HUDEP-2 (cell line): ENCODE data around the gene TAF4.
"Not testable (repeated sequence)": the region's sequence is repeated elsewhere in the genome, so short reads cannot be mapped to it uniquely, and the experiment has no call there.

Experiments
- DNase-seq, 76 experiments: peaks; one replicate each; lab custom pipeline; 2025; ENCODE audit not compliant: unreplicated experiment in 76 of 76; lab: John Stamatoyannopoulos, UW

TAF4 gene

GRCh38 chr20:62009322-62009721 lies 56.4 kb downstream of the TAF4 start:
- no peak for DNase-seq

- no peak for DNase-seq
Measured at GRCh38 chr20:62008643-62009183, 57.0 kb downstream of the TAF4 start.

DNA sequence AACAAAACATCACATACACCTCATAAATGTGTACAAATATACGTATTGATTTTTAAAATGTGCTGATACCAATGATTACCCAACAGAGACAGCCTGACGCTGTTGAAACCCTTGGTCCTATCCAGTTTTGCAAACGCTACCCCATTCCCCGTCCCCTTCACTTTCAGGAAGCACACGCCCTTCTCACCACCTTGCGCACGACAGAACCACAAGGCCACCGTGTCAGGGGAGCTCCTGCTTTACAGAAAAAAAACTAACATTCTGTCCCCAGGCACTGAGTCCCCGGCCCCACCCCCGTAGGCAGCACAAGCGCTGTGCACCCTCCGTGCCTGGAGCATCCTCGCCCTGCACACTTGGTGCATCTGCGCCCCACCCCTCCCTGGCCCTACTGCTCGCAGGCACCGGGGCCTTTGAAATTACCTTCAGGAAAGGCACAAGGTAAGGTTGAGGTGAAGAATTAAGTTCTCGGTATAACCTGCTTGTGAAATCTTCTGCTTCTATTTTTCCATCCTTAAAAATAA lies 58.5 kb downstream of the TAF4 start:
- no peak for DNase-seq

DNA sequence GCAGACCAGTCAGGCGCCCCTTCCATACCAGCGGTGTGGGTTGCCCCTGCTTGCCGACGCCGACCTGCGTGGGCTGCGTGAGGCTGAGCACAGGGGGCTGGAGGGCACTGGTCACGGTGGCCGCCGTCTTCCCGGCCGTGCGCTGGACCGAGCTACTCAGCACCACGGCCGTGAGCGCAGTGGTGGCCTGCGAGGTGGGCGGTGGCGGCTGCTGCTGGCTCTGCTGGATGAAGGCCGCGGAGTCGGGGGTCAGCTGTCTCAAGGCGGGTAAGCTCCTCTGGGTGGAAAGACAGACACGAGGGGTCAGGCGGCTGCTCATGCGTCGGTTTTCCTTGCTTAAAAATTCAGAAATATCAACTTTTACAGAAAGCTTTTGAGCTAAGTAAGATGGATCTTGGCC lies 59.2 kb downstream of the TAF4 start:
- DNase-seq, result no peak

DNA sequence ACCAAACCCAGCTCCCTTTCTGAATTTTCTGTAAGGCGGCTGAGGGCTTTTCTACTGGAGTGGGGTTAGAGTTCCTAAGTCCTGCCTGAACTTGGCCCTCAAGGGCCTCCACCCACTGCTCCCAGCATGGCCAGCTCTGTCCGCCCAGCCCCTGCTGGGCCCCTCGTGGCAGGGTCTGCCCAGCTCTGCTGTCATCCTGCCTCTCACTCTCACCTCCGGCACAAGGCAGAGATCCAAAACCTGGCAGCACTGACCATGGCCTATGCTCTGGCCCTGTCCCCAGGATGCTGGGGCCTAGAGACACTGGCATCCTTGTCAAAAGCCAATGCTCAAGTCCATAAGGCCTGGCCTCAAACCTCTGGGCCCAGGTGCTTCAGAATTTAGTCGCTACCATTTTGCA lies 61.1 kb downstream of the TAF4 start:
- no peak for DNase-seq

GRCh38 chr20:62003567-62004405 lies 61.9 kb downstream of the TAF4 start:
- no peak for DNase-seq

- no peak for DNase-seq
Measured at GRCh38 chr20:62002882-62003480, 62.7 kb downstream of the TAF4 start.

DNA sequence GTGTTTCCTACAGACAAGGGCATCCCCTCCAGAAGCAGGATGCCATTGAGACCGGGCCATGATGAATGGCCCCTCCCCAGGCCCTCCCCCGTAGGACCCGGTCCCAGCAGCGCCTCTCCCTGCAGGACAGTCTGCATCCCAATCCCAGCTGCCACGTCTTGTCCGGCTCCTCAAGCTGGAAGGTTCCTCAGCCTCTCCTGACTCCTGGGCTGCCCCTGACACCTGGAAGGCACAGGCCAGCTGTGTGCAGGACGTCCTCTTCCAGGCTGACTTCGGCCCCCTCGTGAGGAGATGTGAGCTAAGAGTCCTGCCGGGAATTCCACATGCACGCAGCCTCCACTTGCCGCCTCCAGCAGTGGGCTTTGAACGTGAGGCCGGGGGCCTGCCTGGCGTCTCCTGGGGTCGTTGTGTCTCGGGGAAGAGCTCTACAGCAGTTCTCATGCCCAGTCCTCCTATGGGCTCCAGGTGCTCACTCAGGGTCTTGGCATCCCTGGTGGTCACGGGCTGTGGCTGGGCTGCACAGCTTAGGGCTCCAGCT lies 64.4 kb downstream of the TAF4 start:
- no peak for DNase-seq

- no peak for DNase-seq
Measured at GRCh38 chr20:61998343-61999121, 67.1 kb downstream of the TAF4 start.

GRCh38 chr20:61997891-61998290 lies 67.8 kb downstream of the TAF4 start:
- no peak for DNase-seq

DNA sequence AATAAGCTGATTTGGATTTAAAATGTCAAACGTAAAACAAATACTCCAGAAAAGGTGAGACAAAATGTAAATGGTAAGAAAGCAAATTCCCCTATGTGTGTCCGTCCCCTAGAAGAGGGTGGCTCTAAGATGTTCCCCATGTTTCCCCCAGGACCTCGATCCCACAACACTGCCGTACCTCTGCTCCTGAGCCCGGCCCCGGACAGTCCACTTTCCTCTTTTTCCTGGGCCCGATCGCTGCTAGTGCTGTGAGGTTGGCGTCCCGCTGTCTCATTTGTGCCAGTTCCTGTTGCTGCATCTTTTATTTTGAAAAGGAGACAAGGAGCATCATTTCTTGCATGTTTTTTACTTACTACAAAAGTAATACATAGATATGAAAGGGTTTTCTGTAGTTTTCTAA lies 68.3 kb downstream of the TAF4 start:
- no peak for DNase-seq

DNA sequence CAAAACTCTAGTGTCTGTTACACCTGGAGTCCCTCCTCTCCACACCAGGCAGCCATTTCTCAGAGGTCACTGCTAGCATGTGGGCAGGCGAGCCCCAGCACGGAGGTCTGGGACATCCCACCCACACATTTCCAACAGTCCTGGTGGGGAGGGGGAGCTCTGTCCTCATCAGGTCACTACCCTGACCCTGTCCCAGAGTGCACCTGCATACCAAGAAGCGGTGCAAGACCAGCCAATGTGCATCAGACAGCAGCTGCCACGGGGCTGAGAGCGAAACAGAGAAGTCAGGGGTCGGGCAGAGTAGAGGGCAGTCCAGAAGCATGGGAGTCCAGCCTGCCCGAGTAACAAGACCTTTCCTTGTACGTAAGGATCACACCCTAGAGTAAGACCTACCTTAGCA lies 71.1 kb downstream of the TAF4 start:
- DNase-seq, result no peak

DNA sequence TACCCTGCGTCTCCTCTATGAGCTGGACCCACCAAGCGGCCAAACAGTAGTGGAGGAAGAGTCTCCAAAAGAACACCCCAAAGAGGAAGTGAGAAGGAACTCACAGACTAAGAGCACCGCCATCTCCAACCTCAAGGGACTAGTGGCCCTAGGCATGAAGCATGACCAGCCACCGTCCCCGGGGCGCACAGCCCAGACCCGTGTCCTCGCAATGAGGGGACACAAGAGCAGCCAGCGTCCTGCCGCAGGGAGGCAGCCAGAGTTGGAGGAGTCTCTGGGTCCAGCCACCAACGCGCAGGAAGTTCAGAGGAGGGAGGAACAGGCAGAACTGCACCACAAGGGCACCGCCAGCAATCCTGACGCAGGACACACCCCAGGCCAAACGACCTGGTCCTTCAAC lies 72.6 kb downstream of the TAF4 start:
- DNase-seq, result no peak

GRCh38 chr20:61991476-61991875 lies 74.2 kb downstream of the TAF4 start:
- no peak for DNase-seq

GRCh38 chr20:61990484-61990883 lies 75.2 kb downstream of the TAF4 start:
- no peak for DNase-seq

GRCh38 chr20:61989741-61990140 lies 75.9 kb downstream of the TAF4 start:
- no peak for DNase-seq

GRCh38 chr20:61988665-61989064 lies 77.0 kb downstream of the TAF4 start:
- DNase-seq, result no peak

GRCh38 chr20:61986762-61987321 lies 78.8 kb downstream of the TAF4 start:
- peak in 44 of 76 experiments; percentile 3 to 66 (median 26) for DNase-seq

DNA sequence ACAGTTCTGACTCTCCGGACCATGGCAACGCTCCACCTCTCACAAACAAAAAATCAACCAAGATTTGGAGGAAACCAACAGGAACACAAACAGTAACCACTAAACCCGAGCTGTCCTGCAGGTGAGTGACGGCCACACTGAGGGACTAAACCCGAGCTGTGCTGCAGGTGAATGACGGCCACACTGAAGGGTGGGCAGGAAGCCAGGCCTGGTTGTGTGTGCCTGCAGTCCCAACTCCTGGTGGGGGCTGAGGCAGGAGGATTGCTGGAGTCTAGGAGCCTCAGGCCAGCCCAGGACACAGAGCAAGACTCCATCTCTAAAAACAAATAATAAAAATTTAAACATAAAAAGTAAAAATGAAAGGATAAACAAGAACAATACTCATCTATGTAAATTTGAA lies 80.6 kb downstream of the TAF4 start:
- no peak for DNase-seq

GRCh38 chr20:61984431-61984830 lies 81.2 kb downstream of the TAF4 start:
- not testable (repeated sequence) for DNase-seq
